AG09309 (cell line): ENCODE measurements around the gene KCTD16.

Experiments
- DNase-seq: peaks from one replicate; pipeline ENCODE4 v3.0.0-alpha.2; 2010; ENCODE audit warnings: low read depth
- H3K4me3 ChIP-seq: 2 replicates; pipeline ENCODE4 v1.5.1; 2011; ENCODE audit warnings: mild to moderate bottlenecking, low read depth, low read length, moderate library complexity; ENCODE audit not compliant: control insufficient read depth
- TF ChIP-seq, protein P1 (sequence below): IDR thresholded peaks from 2 replicates; pipeline ENCODE4 v1.5.1; 2011; ENCODE audit warnings: mild to moderate bottlenecking, low read depth, low read length, inconsistent platforms; ENCODE audit not compliant: insufficient read depth, control insufficient read depth; ENCODE audit errors: missing control alignments

Gene KCTD16

DNA sequence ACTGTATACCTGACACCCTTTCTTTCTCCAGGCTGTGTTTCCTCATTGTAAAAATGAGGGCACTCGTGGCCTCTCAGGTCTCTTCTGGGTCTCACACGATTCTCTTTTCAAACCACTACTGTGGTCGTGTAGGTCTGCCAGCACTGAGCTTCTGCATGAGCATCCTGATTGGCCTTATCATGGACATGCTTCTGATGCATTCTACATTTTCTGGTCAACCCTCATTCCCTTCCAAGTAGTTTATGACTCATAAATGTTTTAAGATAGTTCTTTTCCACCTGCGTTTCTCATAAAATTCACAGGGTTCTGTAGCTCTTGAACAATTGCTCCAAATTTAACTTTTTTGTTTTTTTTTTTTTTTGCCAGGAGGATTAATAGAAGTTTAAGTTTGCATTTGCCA lies 294.8 kb downstream of the KCTD16 start:
- TF ChIP-seq, protein P1, sequence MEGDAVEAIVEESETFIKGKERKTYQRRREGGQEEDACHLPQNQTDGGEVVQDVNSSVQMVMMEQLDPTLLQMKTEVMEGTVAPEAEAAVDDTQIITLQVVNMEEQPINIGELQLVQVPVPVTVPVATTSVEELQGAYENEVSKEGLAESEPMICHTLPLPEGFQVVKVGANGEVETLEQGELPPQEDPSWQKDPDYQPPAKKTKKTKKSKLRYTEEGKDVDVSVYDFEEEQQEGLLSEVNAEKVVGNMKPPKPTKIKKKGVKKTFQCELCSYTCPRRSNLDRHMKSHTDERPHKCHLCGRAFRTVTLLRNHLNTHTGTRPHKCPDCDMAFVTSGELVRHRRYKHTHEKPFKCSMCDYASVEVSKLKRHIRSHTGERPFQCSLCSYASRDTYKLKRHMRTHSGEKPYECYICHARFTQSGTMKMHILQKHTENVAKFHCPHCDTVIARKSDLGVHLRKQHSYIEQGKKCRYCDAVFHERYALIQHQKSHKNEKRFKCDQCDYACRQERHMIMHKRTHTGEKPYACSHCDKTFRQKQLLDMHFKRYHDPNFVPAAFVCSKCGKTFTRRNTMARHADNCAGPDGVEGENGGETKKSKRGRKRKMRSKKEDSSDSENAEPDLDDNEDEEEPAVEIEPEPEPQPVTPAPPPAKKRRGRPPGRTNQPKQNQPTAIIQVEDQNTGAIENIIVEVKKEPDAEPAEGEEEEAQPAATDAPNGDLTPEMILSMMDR, result no peak
- H3K4me3 ChIP-seq, result no peak overlapping the region
- DNase-seq, result no peak

DNA sequence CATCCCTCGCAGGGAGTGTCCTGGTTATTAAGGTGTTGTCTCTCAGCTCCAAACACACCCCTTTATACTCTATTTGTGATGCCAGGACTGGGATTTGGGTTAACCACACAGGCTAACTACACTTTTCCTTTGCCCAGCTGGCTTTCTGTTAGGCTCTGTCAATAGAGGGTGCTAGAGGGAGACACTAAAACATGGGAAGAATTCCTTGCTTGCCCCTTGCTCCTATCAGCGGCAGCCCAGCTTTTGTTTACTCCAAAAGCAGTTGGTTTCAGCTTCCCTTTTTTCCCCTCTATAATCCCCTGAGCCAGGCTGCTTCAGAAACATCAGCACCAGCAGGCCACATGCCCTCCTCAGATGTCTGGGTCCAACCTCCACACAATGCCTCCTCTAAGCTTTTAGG lies 297.1 kb downstream of the KCTD16 start:
- no peak overlapping the region for H3K4me3 ChIP-seq
- TF ChIP-seq, protein P1, result peak; percentile 65
- no peak for DNase-seq

DNA sequence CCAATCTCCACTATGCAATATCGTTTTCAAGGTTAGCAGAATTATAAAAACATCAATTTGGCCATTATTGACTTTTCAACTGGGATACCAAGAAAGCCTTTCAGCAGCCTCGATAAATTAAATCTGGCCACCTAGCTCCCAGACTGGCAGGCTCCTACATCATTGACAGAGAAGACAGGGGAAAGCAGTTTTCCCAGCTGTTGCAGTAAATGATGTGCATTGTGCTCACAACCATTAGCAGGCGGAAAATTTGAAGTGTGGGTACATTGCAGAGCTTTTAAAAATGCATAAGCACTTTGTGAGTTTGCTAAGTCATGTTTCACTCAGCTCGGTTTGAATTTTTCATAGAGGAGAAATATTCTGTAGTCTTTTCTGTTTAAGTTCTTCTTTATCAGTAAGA lies 297.9 kb downstream of the KCTD16 start:
- no peak overlapping the region for H3K4me3 ChIP-seq
- TF ChIP-seq, protein P1, result no peak
- no peak for DNase-seq

DNA sequence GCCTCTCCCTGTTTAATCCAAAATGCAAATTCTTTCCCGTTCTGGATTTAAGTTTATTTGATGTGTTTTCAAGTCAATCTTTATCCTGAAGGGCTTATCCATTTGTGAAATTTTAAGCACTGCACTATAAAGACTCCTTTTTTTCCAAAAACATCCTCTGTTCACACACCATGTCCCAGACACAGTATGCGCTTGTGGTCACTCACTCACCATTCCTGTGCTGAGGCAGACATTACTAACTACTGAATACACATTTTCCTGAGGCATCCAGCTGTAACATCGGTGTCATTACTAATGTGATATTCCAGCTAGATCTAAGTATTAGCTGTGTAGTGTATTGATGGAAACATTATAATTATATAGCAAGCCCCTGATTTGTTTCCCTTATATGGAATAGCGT lies 298.4 kb downstream of the KCTD16 start:
- TF ChIP-seq, protein P1, result no peak
- no peak overlapping the region for H3K4me3 ChIP-seq
- DNase-seq, result no peak

DNA sequence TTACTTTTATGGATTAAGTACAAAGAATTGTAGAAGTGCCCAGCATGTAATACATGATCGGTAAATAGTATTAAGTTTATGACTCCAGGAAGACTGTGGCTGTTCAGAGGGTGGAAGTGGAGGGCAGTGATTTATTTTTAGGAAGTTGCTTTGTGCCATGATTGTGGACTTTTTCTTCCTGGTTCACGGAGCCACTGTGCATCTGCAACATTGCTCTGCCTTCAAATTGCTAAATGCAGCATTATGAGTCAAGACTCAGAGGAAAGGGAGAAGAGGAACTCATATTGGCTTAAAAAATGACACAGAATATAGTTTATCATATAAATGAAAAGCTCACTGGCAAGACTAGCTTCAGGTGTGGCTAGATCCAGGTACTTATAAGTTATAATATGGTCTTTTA lies 301.5 kb downstream of the KCTD16 start:
- TF ChIP-seq, protein P1, result no peak
- DNase-seq, result no peak
- no peak overlapping the region for H3K4me3 ChIP-seq

DNA sequence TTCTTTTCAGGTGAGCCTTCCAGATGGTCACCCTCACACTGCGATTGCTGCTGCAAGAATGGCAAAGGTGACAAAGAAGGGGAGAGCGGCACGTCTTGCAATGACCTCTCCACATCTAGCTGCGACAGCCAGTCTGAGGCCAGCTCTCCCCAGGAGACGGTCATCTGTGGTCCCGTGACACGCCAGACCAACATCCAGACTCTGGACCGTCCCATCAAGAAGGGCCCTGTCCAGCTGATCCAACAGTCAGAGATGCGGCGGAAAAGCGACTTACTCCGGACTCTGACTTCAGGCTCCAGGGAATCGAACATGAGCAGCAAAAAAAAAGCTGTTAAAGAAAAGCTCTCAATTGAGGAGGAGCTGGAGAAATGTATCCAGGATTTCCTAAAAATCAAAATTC lies 303.0 kb downstream of the KCTD16 start:
- TF ChIP-seq, protein P1, result no peak
- H3K4me3 ChIP-seq, result no peak overlapping the region
- no peak for DNase-seq

DNA sequence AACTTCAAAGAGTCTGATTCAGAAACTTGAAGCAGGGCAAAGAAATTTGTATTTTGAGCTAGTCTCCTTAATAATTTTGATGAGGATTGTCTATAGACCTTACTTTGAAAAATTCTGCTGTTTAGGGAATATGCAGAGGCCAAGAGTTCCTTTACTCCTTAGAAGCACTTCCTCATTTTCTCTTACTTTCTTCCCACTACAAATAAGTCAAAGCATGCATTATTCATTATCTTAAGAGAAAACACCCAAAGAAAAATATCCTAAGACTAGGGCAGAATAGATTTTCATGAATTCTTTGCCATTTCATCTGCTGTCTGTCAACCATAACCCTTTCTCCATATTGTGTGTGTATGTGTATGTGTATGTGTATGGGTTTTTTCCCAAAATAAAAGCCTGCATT lies 307.9 kb downstream of the KCTD16 start:
- TF ChIP-seq, protein P1, result no peak
- no peak overlapping the region for H3K4me3 ChIP-seq
- no peak for DNase-seq
